ENCODE measurements around the gene SIRT3.
"Not testable (repeated sequence)": the region's sequence is repeated elsewhere in the genome, so short reads cannot be mapped to it uniquely, and the experiment has no call there.

The SIRT3 gene

DNA sequence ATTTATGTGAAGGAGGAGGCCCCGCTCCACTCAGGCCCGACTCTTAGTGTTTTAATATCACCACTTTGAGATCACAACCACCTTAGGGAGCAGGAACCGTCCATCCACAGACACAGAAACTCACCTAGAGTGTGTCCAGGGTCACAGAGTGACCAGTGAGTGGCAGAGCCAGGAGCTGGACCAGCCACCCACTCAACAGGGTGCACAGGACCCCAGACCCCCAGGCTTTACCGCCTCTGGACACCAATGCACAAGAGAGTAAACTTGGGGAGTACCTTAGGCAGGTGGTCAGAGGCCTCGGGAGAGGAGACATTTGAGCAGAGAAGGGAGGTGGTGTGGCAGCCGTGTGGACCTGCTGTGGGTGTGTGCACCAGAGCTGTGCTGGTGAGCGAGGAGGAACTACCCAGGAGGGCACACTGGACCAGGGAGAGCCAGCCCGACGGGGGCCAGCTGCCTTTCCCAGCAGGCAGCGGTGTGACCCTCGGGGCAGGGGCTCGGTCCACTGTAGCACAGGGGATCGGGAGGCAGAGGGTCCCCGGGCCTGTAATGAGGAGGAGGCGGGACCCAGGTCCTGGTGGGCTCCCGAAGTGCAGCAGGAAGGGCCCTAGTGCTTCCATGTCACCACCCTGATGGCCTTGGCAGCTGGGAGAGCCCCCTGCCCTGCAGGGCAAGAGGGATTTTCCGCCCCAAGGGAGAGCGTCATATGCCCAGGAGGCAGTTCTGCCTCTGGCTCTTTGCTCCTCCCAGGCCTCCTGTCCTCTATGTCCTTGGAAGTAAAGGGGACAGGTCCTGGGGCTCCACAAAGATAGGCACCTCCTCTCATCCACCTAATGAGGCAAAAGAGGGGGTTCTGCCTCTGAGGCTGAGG, 34.5 kb upstream of the SIRT3 start:
- no peak for DNase-seq (ENCODE audit: low spot score)

DNA sequence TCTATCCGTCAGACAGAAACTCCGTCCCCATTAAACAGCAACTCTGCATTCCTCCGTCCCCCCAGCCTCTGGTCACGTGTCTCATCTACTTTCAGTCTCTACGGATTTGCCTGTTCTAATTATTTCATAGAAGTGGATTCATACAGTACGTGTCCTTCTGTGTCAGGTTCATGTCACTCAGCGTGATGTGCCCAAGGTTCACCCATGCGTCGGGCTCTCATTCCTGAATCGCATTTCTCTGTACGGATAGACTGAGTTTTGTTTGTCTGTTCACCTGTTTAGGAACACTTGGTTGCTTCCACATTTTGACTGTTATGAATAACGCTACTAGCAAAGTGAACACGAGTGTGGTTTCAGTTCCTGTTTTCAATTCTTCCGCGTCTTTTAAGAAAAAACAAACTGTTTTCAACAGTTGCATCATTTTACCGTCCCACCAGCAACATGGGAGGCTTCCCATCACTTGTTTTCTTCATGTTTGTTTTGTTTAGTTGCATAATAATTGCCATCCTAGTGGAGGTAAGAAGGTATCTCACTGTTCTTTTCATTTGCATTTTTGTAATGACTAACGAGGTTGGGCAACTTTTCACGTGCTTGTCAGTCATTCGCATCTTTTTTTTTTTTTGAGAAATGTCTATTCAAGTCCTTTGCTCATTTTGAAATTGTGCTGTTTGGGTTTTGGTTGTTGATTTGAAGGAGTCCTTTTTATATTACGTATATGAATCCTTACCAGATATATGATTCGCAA, 33.2 kb upstream of the SIRT3 start:
- DNase-seq (ENCODE audit: low spot score) = no peak

DNA sequence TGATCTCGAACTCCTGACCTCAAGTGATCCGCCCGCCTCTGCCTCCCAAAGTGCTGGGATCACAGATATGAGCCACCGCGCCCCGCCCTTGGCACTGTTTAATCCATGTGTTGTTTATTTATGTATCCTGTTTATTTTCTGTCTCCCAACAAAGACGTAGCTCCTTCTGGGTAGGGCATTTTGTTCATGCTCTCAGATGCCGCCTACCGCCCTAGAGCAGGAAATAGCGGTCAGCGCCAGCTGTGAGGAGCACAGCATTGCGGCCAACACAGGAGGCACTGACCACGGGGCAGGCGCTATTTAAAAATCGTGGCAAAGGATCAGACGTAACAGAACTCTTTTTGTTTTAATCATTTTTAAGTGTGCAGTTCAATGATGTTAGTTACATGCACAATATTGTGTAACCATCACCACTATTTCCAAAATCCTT, 32.6 kb upstream of the SIRT3 start:
- DNase-seq (ENCODE audit: low spot score) = not testable (repeated sequence)

DNA sequence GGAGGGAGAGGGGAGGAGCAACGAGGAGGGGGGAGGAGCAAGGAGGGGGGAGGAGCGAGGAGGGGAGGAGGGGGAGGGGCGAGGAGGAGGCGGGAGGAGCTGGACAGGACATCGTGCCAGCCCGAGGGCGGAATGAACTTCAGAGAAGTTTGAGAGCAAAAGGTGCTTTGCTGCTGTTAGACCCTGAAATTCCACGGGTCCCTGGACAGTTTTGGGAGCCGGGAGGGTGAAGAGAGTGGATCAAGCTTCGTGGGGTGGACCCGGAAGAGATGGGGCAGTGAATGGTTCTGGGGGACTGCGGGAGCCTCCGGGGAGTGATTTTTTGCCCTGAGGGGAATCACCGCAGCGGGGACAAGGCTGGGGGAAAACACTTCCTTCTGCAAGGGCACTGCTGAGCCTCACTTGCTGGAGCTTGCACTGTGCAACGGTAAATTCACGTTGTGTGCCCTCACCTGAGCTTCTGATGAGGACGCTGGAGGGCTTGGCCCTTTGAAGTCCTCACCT, 31.4 kb upstream of the SIRT3 start:
- DNase-seq (ENCODE audit: low spot score) = no peak

DNA sequence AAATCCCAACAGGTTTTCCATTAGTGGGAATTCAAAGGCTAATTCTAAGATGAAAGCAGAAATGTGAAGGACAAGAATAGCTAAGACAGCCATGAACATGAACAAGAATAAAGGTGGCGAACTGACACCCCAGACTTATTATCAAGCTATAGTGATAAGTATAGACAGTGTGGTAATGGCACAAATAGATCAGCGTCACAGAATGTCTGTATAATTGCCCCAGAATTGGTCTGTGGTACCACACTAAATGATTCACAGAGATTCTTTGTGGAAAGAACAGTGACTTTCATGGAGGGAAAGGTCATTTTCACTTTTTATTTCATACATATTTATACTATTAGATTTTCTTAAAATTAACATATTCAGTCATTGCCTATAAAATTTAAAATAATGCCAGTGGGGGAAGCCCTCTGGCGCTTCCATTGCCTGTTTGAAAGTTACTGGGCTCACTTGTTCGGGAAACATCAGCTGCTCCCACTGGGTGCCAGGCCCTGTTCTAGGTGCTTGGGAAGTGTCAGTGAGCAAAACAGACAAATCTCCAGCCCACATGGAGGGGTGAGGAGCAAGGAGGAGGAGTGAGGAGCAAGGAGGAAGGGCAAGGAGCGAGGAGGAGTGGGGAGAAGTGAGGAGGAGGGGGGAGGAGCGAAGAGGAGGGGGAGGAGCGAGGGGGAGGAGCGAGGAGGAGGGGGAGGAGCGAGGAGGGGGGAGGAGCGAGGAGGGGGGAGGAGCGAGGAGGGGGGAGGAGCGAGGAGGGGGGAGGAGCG, 30.7 kb upstream of the SIRT3 start:
- no peak for DNase-seq (ENCODE audit: low spot score)

DNA sequence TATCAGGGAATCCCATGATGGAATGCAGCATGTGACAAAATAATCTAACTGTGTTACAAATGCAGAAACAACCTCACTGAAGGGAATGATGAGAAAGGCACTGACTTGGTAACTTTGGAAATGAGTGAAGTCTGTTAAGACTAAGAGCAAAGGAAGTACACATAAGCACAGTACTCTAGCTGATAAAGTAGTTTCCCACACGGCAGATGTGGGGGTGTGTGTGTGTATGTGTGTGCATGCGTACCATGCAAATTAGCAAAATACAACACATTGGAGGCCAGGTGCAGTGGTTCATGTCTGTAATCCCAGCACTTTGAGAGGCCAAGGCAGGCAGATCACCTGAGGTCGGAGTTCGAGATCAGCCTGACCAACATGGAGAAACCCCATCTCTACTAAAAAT, 25.5 kb upstream of the SIRT3 start:
- no peak for DNase-seq (ENCODE audit: low spot score)

DNA sequence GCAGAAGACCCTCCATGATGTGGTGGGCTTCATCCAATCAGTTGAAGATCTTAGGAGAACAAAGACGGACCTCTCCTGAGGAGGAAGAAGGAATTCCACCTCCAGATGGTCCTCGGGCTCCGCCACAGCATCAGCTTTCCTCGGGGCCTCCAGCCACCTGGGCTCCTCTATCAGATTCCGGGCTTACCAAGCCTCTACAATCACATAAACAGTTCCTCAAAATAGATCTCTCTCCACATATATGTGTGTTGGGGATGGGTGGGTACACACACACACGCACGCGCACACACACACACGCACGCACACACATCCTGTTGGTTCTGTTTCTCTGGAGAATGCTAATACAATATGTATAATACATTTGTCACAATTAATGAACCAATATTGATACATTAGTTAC, 23.3 kb upstream of the SIRT3 start:
- no peak for DNase-seq (ENCODE audit: low spot score)

DNA sequence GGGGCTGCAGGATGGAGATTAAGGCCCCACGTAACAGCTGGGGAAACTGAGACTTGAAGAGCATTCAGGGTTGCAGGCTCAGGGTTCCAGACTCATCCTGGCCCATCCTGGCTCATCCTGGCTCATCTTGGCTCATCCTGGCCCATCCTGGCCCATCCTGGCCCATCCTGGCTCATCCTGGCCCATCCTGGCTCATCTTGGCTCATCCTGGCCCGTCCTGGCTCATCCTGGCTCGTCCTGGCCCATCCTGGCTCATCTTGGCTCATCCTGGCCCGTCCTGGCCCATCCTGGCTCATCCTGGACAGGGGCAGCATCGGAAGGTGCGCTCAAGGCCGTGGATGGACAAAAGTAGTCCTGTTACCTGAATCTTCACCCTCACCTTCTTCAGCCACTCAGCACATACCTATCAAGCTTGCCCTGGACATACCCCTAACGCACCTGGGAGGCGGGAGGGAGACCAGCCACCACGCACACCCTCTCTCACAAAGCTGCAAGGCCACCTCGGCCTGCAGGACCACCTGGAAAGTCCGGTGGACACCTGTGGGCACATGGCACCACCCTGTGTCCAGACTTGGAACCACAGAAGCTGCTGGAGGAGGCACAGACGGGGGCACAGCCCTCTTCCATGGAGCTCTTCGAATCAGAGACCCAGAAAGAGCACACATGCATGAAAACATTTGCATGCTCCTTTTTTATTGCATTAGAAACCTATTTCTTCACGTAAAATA, 21.8 kb upstream of the SIRT3 start:
- no peak for DNase-seq (ENCODE audit: low spot score)

DNA sequence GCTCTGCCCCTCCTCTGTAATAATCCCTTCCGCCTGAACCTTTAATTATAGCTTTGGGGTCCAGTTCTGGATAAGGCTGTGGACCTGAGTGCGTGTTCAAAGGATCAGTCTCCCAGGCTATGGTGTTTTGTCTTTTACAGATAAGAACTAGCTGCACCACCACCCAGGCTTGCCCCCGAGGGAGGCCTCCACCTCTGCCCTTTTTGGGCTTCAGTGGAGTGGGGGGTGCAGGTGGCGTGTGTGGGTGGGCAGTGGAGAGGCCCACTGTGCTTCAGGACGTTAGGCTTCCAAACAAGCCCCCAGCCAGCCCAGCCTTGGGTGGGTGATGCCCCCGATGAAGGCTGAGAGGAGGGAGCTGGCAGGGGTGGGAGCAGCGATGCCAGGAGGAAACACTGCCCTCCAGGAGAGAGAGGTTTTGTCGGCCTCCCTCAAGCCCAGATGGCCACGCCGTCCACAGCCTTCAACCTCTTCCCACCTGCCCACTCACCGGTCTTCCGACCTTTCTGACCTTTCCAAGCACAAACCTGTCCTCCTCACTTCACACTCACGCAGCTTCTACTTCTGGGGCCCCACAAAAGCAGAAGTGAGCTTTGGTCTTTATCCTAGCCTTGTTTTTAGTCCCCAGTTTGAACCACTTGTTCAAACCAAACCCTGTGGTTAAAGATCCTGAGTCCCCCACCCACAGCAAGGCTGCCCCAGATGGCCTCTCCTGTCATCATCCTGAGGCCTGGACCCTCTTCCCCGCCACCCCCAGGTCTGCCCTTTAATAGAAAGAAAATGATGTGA, 21.0 kb upstream of the SIRT3 start:
- no peak for DNase-seq (ENCODE audit: low spot score)

DNA sequence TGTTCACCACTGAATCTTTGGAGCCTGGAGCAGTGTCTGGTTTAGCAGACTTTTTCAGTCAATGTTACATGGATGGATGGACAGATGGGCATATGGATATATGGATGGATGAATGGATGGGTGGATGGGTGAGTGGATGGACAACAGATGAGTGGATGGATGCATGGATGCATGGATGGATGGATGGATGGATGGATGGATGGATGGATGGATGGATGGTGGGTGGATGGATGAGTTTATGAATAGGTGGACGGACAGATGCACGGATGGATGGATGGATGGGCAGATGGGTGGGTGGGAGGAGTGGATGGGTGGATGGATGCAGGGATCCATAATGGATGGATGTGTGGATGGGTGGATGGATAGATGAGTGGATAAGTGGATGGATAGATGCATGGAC, 19.7 kb upstream of the SIRT3 start:
- DNase-seq (ENCODE audit: low spot score) = no peak

DNA sequence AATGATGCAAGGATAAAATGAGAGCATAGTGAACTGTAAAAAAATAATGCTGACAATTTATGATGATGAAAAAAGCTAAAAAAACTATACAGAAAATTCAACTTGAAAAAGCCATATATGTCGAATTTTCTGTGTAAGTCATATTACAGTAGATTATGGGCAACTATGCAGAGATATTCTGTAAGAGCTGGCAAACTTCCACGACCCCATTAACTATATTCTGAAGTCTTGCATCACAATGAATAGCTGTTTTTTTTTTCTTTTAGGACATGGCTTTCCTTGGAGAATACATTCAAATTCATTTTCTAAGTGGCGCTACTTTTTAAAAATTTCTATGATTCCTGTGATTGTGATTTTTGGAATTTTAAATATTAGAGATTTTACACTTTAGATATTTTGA, 19.0 kb upstream of the SIRT3 start:
- DNase-seq (ENCODE audit: low spot score) = no peak

DNA sequence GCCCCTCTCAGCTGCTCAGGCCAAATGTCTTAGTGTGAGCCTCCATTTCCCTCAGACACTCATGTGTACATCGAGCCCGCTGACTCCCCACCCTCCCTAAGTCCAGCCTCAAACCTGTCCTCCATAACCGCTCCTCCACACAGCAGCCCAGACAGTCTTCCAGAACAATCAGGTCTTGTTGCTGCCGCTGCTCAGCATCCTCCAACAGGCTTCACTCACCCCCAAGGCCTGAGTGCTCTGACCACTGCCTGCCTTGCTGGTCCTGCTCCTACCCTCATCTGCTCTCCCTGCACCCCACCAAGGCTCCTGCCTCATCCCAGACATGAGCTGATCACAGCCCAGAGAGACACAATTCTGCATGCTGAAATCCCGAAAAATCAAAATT, 17.7 kb upstream of the SIRT3 start:
- no peak for DNase-seq (ENCODE audit: low spot score)

DNA sequence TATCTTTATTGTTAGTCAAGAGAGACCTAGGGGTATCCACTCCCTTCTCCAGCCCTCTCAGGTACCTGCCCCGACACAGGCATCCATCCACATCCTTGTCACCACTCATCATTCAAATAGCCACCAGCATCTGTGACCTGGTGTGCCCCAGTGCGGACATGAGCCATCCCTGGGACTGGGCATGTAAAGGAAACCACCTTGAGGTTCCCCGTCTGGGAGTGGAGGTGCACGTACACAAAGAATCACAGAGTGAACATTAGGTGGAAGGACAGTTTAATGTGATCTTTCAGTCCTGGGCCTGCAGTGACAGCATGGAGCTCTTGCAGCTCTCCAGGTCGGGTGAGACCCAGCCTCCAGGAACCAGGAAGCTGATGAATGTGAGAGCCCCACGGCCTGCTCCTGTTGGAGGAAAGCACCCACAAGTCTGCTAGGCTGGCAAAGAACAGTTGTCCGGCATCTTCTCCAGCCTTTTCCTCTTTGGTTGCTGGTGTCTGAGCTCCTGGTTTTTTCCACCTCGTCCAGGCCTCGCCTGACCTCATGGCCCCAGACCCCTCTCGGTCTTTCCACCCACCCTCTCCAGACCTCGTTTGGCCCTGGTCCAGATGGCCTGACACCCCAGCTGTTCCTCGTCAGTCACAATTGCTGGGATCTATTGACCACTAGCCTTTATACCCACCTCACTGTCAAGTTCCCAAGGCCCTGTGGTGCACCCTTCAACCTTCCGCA, 17.2 kb upstream of the SIRT3 start:
- no peak for DNase-seq (ENCODE audit: low spot score)

DNA sequence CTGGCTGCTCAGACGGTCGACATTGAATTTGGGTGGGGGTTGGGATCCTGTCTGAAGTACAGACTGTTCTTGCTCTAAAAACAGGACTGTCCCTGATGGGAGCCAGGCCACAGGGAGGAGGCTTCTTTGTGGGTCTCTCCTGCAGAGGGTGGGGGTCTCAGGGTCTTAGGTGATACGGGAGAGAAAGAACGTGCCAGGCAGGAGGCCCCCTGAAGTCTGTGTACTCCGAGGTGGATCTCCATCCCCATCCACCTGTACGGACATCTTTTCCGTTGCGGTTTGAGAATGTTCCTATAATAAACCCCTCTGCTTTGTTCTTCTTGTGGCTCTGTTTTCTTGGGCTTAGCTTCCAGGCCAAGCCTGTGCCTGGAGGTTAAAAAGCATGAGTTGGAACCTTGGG, 16.5 kb upstream of the SIRT3 start:
- DNase-seq (ENCODE audit: low spot score) = no peak

DNA sequence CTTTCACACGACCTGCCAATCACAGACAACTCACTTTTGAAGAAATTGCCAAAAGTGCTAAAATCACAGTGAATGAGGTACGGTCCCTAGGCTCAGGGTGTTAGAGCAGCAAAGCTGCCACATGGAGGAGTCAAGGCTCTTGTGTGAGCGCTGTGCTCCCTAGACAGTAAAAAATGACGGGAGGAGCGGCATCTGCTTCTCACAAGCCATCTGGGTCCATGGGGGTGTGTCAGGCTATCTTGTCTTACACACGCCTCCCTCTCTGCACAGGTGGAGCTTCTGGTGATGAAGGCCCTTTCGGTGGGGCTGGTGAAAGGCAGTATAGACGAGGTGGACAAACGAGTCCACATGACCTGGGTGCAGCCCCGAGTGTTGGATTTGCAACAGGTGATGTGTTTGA, 15.4 kb upstream of the SIRT3 start:
- DNase-seq (ENCODE audit: low spot score) = no peak

DNA sequence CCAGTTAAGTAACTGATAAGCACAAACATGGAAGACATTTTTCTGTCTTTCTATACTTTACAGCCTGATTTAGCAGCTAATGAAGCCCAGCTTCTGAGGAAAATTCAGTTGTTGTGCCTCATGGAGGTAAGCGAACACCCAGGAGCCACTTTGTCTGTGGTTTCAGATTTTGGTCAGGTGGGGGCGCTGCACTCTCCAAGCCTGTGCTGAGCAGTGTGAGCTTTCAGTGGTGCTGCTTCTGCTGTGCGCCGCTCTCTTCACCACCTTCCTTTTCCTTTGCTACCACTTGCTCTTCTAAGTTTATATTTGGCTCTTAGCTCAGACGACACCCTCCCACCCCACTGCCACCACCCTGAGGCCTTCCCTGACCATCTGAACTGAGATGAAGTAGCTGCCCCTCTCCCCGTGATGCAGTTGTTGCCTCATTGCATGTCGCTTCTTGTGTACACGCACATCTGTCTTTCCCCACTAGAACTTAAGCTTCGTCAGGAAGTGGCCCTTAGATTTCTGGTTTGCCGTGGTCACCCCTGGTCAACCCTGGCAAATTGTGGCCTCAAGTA, 14.7 kb upstream of the SIRT3 start:
- peak; percentile 71 for DNase-seq (ENCODE audit: low spot score)

DNA sequence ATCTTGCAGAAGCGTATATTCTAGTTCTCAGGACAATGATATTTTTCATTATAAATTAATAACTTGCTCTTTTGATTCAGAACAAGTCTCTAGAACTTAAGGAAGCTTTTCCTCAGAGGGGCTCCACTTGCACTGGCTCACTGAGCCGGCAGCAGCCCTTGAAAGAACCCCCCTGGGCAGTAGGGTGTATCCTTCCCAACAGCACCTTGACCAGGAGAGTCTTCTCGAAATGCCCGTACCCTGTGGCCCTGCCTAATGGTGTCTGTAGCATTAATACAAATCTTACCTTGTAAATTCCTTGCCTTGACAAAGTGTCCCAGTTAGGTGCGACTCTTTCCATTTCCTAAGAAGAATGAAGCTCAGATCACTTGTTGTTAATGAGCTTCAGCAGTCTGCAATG, 14.1 kb upstream of the SIRT3 start:
- no peak for DNase-seq (ENCODE audit: low spot score)

DNA sequence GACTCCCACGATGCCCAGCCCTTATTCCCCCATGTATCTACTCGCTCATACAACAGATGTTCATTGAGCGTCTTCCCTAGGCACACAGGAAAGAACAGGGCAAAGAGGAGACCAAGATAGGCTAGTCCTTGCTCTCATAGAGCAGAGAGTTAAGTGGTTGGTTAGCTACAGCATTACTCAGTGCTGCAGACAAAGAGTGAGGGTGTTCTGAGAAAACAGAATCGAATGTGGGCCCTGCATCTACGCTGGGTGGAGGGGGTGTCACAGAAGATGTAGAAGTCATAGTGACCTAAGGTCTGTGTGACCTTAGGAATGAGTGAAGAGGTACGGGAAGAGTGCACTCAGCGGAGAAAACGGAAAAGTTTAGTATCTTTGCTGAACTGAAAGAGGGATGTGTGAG, 12.9 kb upstream of the SIRT3 start:
- no peak for DNase-seq (ENCODE audit: low spot score)

DNA sequence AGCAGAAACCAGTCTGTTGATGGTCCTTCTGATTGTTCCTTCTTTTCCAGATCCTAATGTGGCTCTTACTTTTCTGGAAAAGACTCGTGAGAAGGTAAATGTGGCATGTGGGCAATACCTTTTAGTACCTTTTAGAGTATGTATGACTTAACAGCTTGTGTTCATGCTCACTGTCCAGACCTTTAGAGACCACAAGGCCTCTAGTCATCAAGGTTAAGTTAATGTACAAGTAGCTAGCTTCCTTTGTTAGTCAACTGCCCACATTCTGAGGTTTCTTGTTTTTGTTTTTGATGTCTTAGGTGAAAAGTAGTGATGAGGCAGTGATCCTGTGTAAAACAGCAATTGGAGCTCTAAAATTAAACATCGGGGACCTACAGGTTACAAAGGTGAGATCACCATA, 8.2 kb upstream of the SIRT3 start:
- no peak for DNase-seq (ENCODE audit: low spot score)

DNA sequence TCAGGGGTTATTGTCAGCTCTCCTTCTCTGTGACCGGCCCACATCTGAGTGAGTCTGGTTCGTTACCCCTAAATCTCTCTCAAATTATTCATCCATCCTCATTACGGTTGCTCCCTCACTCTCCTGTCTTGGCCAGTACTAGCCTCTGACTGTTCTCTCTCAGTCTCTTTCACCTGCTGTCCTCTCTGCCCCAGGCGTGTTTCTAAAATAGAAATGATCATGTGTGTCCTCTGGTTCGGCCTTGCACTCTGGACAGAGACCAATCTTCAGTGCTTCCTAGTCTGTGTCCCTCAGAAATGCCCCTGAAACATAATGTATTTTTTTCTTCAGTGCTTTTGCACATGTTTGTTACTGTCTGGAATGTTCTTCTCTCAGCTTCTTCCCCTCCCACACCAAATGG, 5.5 kb upstream of the SIRT3 start:
- DNase-seq (ENCODE audit: low spot score) = no peak
